Amygdala (tissue), 56 donors: ENCODE data around the gene KCNK4.
"Not testable (repeated sequence)": the region's sequence is repeated elsewhere in the genome, so short reads cannot be mapped to it uniquely, and the experiment has no call there.

Experiments
- DNase-seq, 56 donors: peaks; one replicate each; lab custom pipeline; 2025; lab: John Stamatoyannopoulos, UW

The KCNK4 gene

GRCh38 chr11:64291262-64291751, at the start of gene KCNK4:
Gene KCNK4, plus strand, starts transcription at chr11:64291302. Its CDS starts 1,717 bp downstream, at chr11:64293019.
- peak in 1 of 56 donors; percentile 23 for DNase-seq

GRCh38 chr11:64241491-64242374, 49.4 kb upstream of the KCNK4 start:
- DNase-seq, result peak in 1 of 56 donors; percentile 48

GRCh38 chr11:64243236-64243854, 47.8 kb upstream of the KCNK4 start:
- no peak for DNase-seq

- no peak for DNase-seq
These were observed 47.0 kb upstream of the KCNK4 start for GRCh38 chr11:64244107-64244506.

- peak in 1 of 56 donors; percentile 14 for DNase-seq
These were observed 46.1 kb upstream of the KCNK4 start for GRCh38 chr11:64244966-64245365.

GRCh38 chr11:64245401-64245796, 45.7 kb upstream of the KCNK4 start:
- DNase-seq, result peak in 24 of 56 donors; percentile 16 to 64 (median 40)

GRCh38 chr11:64245797-64246620, 45.1 kb upstream of the KCNK4 start:
- DNase-seq, result peak in 18 of 56 donors; percentile 11 to 55 (median 36)

GRCh38 chr11:64246621-64246870, 44.6 kb upstream of the KCNK4 start:
- DNase-seq, result not testable (repeated sequence)

GRCh38 chr11:64246871-64247728, 44.0 kb upstream of the KCNK4 start, which contains the start of gene PPP1R14B:
Gene PPP1R14B, minus strand, starts transcription at chr11:64246943. Its CDS starts 270 bp downstream, at chr11:64246673.
- DNase-seq, result peak in 53 of 56 donors; percentile 36 to 90 (median 73)

GRCh38 chr11:64247729-64248531, 43.2 kb upstream of the KCNK4 start:
- DNase-seq, result peak in 1 of 56 donors; percentile 84

- no peak for DNase-seq
These were observed 42.5 kb upstream of the KCNK4 start for GRCh38 chr11:64248578-64248977.

GRCh38 chr11:64249038-64249437, 42.1 kb upstream of the KCNK4 start:
- DNase-seq, result no peak

- DNase-seq, result no peak
These were observed 41.3 kb upstream of the KCNK4 start for GRCh38 chr11:64249563-64250414.

GRCh38 chr11:64250415-64251015, 40.6 kb upstream of the KCNK4 start:
- DNase-seq, result no peak

GRCh38 chr11:64251016-64251752, 39.9 kb upstream of the KCNK4 start, which contains the start of gene PLCB3:
Gene PLCB3, plus strand, starts transcription at chr11:64251530. Its CDS starts 120 bp downstream, at chr11:64251650.
- DNase-seq, result peak in 26 of 56 donors; percentile 18 to 69 (median 38)

GRCh38 chr11:64251753-64252002, 39.4 kb upstream of the KCNK4 start:
- DNase-seq, result no peak
